ENCODE data around the gene KRT75. TPM values are rescaled to one million over a fixed set of nuclear protein-coding genes. Genes with fewer than 3 reads are reported as not detected.

The KRT75 gene
- total RNA-seq, 1 experiment from 2014 or later = not detected

- no peak for DNase-seq (ENCODE audit: low read depth, low spot score)
- no peak overlapping the region for H3K4me3 ChIP-seq (replicated peaks in 1 of 2; ENCODE audit: low read depth in 1 of 2, low read length in 2 of 2)
- no peaks in the 10 kb centered on the region for H3K79me2 ChIP-seq (ENCODE audit: insufficient read depth, low read length)
- H3K9me3 ChIP-seq (ENCODE audit: control insufficient read depth in 1 of 2, insufficient read depth in 1 of 2, low read depth in 1 of 2, low read length in 2 of 2) = peaks cover 0 to 10% of the 10 kb centered on the region in 2 experiments; a peak in 1 of 4 replicates
- no peak for ATAC-seq
- no peaks in the 10 kb centered on the region for H4K20me1 ChIP-seq (ENCODE audit: insufficient read depth)
- H3K9me2 ChIP-seq (ENCODE audit: insufficient read depth) = no peaks in the 10 kb centered on the region
- CTCF ChIA-PET = interaction anchor here (1.7 to 1.8 kb wide), 2 partner anchors 18 to 492 kb away, joined by 5 read pairs; no protein-coding TSS in a partner anchor
- POLR2A ChIA-PET = no interaction called here
- TF ChIP-seq ATF3 (IDR thresholded peaks at IDR 0.05) (no peak), CBX3 (IDR thresholded peaks at IDR 0.05; ENCODE audit: low read depth) (no peak), CEBPB (IDR thresholded peaks at IDR 0.05; ENCODE audit: low read depth) (no peak)
- no peaks in the 10 kb centered on the region for H3K27me3 ChIP-seq (ENCODE audit: insufficient read depth, low read length)
- H3K9ac ChIP-seq (ENCODE audit: low read length) = no peak overlapping the region
- H3K4me2 ChIP-seq (ENCODE audit: low read length) = no peak overlapping the region
- H2AFZ ChIP-seq (ENCODE audit: low read depth, low read length, poor library complexity, severe bottlenecking) = no peak overlapping the region
- no peaks in the 10 kb centered on the region for H3K4me1 ChIP-seq (ENCODE audit: control insufficient read depth in 1 of 2, insufficient read depth in 2 of 2, low read length in 2 of 2)
- RAD21 ChIA-PET (ENCODE audit: low non-redundant PET in 1 of 2, low total read pairs in 2 of 2, uncharacterized antibody in 2 of 2, unreplicated experiment in 2 of 2) = no interaction called here
- no TSS peak for BruUV-seq (replicated peaks)
- intact Hi-C loops (cut with micrococcal nuclease) = no loop called here
- no peak overlapping the region for H3K27ac ChIP-seq (ENCODE audit: low read depth, low read length)
- H3K36me3 ChIP-seq (ENCODE audit: control insufficient read depth in 1 of 2, insufficient read depth in 2 of 2, low read length in 2 of 2) = no peaks in the 10 kb centered on the region
Measured at GRCh38 chr12:52378091-52378490, 56.1 kb downstream of the KRT75 start.

GRCh38 chr12:52377266-52377665 lies 56.9 kb downstream of the KRT75 start:
- ATAC-seq (no peak), DNase-seq (ENCODE audit: low read depth, low spot score) (no peak)
- ChIA-PET RAD21 (ENCODE audit: low non-redundant PET in 1 of 2, low total read pairs in 2 of 2, uncharacterized antibody in 2 of 2, unreplicated experiment in 2 of 2) (no interaction called here), CTCF (interaction anchor here (1.8 kb wide), 1 partner anchor 493 kb away, joined by 5 read pairs; no protein-coding TSS in a partner anchor), POLR2A (no interaction called here)
- intact Hi-C loops (cut with micrococcal nuclease) = no loop called here
- BruUV-seq (replicated peaks) = no TSS peak
- no peak overlapping the region for H3K27ac ChIP-seq (ENCODE audit: low read depth, low read length)
- H3K4me1 ChIP-seq (ENCODE audit: control insufficient read depth in 1 of 2, insufficient read depth in 2 of 2, low read length in 2 of 2) = 0 out of 4 replicates have a peak, but pooled peaks cover 0 to under 1% of the 10 kb centered on the region in 2 experiments
- no peaks in the 10 kb centered on the region for H3K9me2 ChIP-seq (ENCODE audit: insufficient read depth)
- H3K9me3 ChIP-seq (ENCODE audit: control insufficient read depth in 1 of 2, insufficient read depth in 1 of 2, low read depth in 1 of 2, low read length in 2 of 2) = peaks cover 0 to 10% of the 10 kb centered on the region in 2 experiments; a peak in 1 of 4 replicates
- no peaks in the 10 kb centered on the region for H3K27me3 ChIP-seq (ENCODE audit: insufficient read depth, low read length)
- no peak overlapping the region for H3K4me3 ChIP-seq (replicated peaks in 1 of 2; ENCODE audit: low read depth in 1 of 2, low read length in 2 of 2)
- no peak for TF ChIP-seq SIN3A (IDR thresholded peaks at IDR 0.05; ENCODE audit: low read depth)
- TF ChIP-seq FOSL1 (IDR thresholded peaks at IDR 0.05; ENCODE audit: low read depth) = no peak
- TF ChIP-seq EGR1 (IDR thresholded peaks at IDR 0.05; ENCODE audit: low read depth) = no peak
- TF ChIP-seq POLR2A (IDR thresholded peaks at IDR 0.05; ENCODE audit: borderline replicate concordance, extremely low read depth, insufficient read depth, insufficient read length) = no peak
- no peak for TF ChIP-seq CBX3 (IDR thresholded peaks at IDR 0.05; ENCODE audit: low read depth)
- no peak for TF ChIP-seq ELF1 (IDR thresholded peaks at IDR 0.05; ENCODE audit: borderline replicate concordance, low read depth)
- no peak for TF ChIP-seq TCF7L2 (IDR thresholded peaks at IDR 0.05; ENCODE audit: borderline replicate concordance, extremely low read depth, insufficient read depth, insufficient read length)
- TF ChIP-seq ZFX (IDR thresholded peaks at IDR 0.05) = no peak
- no peak for TF ChIP-seq RAD21 (IDR thresholded peaks at IDR 0.05; ENCODE audit: low read depth)
- TF ChIP-seq ZNF274 (IDR thresholded peaks at IDR 0.05; ENCODE audit: low read depth, low read length) = no peak
- no peak for TF ChIP-seq POLR2AphosphoS5 (IDR thresholded peaks at IDR 0.05; ENCODE audit: low read depth, low read length)
- TF ChIP-seq, protein P1, sequence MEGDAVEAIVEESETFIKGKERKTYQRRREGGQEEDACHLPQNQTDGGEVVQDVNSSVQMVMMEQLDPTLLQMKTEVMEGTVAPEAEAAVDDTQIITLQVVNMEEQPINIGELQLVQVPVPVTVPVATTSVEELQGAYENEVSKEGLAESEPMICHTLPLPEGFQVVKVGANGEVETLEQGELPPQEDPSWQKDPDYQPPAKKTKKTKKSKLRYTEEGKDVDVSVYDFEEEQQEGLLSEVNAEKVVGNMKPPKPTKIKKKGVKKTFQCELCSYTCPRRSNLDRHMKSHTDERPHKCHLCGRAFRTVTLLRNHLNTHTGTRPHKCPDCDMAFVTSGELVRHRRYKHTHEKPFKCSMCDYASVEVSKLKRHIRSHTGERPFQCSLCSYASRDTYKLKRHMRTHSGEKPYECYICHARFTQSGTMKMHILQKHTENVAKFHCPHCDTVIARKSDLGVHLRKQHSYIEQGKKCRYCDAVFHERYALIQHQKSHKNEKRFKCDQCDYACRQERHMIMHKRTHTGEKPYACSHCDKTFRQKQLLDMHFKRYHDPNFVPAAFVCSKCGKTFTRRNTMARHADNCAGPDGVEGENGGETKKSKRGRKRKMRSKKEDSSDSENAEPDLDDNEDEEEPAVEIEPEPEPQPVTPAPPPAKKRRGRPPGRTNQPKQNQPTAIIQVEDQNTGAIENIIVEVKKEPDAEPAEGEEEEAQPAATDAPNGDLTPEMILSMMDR (IDR thresholded peaks at IDR 0.05 in 2 of 3, conservative IDR thresholded peaks at IDR 0.05 in 1 of 3; ENCODE audit: borderline replicate concordance in 1 of 3, insufficient read depth in 1 of 3, low read depth in 2 of 3, low read length in 2 of 3) = no peak
- no peak for TF ChIP-seq MAX (IDR thresholded peaks at IDR 0.05)
- no peak for TF ChIP-seq ZBTB33 (IDR thresholded peaks at IDR 0.05; ENCODE audit: extremely low read depth, insufficient replicate concordance, low read length)
- TF ChIP-seq ATF3 (IDR thresholded peaks at IDR 0.05) = no peak
- no peak for TF ChIP-seq EZH2 (IDR thresholded peaks at IDR 0.05)
- H3K79me2 ChIP-seq (ENCODE audit: insufficient read depth, low read length) = no peaks in the 10 kb centered on the region
- H3K4me2 ChIP-seq (ENCODE audit: low read length) = no peak overlapping the region
- no peaks in the 10 kb centered on the region for H3K36me3 ChIP-seq (ENCODE audit: control insufficient read depth in 1 of 2, insufficient read depth in 2 of 2, low read length in 2 of 2)
- H4K20me1 ChIP-seq (ENCODE audit: insufficient read depth) = no peaks in the 10 kb centered on the region
- H3K9ac ChIP-seq (ENCODE audit: low read length) = no peak overlapping the region
- no peak overlapping the region for H2AFZ ChIP-seq (ENCODE audit: low read depth, low read length, poor library complexity, severe bottlenecking)
